Esophagus squamous epithelium (tissue), 5 donors: ENCODE measurements around the gene SLC13A4. TPM values are rescaled to one million over a fixed set of nuclear protein-coding genes. Genes with fewer than 3 reads are reported as not detected.

Experiments used
- DNase-seq: peaks from one replicate; lab custom pipeline; 2025; lab: John Stamatoyannopoulos, UW
- H3K27ac ChIP-seq, 4 donors: fragments of 200-600 bp; sonication (generic); one replicate each; pipeline ENCODE4 v1.5.1; 2016 to 2019; ENCODE audit warnings: mild to moderate bottlenecking in 1 of 4
- H3K27me3 ChIP-seq, 4 donors: fragments of 200-600 bp; sonication (generic); 1 replicate in 3 of 4; 2 replicates in 1 of 4; pipeline versions ENCODE4 v1.5.1 to v1.6.0; 2017 to 2021; ENCODE audit warnings: antibody characterized with exemption in 1 of 4
- H3K36me3 ChIP-seq, 3 donors: fragments of 200-600 bp; sonication (generic); one replicate each; pipeline ENCODE4 v1.5.1; 2016 to 2019
- H3K4me1 ChIP-seq, 3 donors: fragments of 200-600 bp; sonication (generic); one replicate each; pipeline ENCODE4 v1.5.1; 2017 to 2019
- H3K4me3 ChIP-seq, 4 donors: fragments of 200-600 bp; sonication (generic); 1 replicate in 3 of 4; 2 replicates in 1 of 4; pipeline ENCODE4 v1.5.1; 2016 to 2019; ENCODE audit warnings: mild to moderate bottlenecking in 2 of 4, moderate library complexity in 1 of 4
- H3K9me3 ChIP-seq, 3 donors: fragments of 200-600 bp; sonication (generic); one replicate each; pipeline ENCODE4 v1.5.1; 2016 to 2019
- CTCF ChIP-seq, 6 experiments: fragments of 450-650 bp in 4 of 6; fragments of 200-600 bp in 2 of 6; sonication (generic) in 2 of 6; IDR thresholded peaks; one replicate each; pipeline ENCODE4 v1.5.1; 2016 to 2019; ENCODE audit warnings: antibody characterized with exemption in 6 of 6, mild to moderate bottlenecking in 4 of 6, moderate library complexity in 4 of 6
- POLR2A ChIP-seq, 4 donors: fragments of 450-650 bp; IDR thresholded peaks; one replicate each; pipeline ENCODE4 v1.6.1; 2017; ENCODE audit warnings: antibody characterized with exemption in 4 of 4, mild to moderate bottlenecking in 4 of 4, moderate library complexity in 3 of 4
- WGBS, 2 donors: methylation state at CpG; one replicate each; pipeline ENCODE4 v1.1.5; 2018; 5-methylcytosine and 5-hydroxymethylcytosine counted together
- intact Hi-C: fragments of 100-400 bp; cut with DNase I; formaldehyde crosslinking; loops from one replicate; pipeline ENCODE4 v1.15.0; 2022
- total RNA-seq, 4 donors: library from RNA; depleted of rRNA; stranded (reverse); fragments of >200 nt; gene quantifications; one replicate each; pipeline ENCODE4 v1.1.0, GENCODE V29; 2016
- donor health status: DM: yes; HTN: yes; CAD: no.

The SLC13A4 gene
- total RNA-seq, 4 donors from 2014 or later, result under 0.01 to 1.9 (median 1.5) TPM

- H3K36me3 ChIP-seq, result no peaks in the 10 kb centered on the region
- TF ChIP-seq CTCF (IDR thresholded peaks at IDR 0.05), result no peak
- TF ChIP-seq POLR2A (IDR thresholded peaks at IDR 0.05), result no peak
- intact Hi-C loops, result no loop called here
- H3K4me3 ChIP-seq, result no peak overlapping the region
- WGBS, 2 donors, result 71 to 73% methylated on average over 4 to 6 of the region's 6 CpGs
- peaks cover 0 to 10% (median 9%) of the 10 kb centered on the region in 3 donors for H3K4me1 ChIP-seq
- H3K27ac ChIP-seq, result no peak overlapping the region
- peaks cover 0 to 6% (median 0%) of the 10 kb centered on the region in 4 donors for H3K27me3 ChIP-seq
- DNase-seq, result no peak
- no peaks in the 10 kb centered on the region for H3K9me3 ChIP-seq
Measured at GRCh38 chr7:135736586-135737305, 8.8 kb upstream of the SLC13A4 start.

GRCh38 chr7:135734343-135734689, 6.3 kb upstream of the SLC13A4 start:
- no peak overlapping the region for H3K4me3 ChIP-seq
- no peaks in the 10 kb centered on the region for H3K36me3 ChIP-seq
- TF ChIP-seq CTCF (IDR thresholded peaks at IDR 0.05) (no peak), POLR2A (IDR thresholded peaks at IDR 0.05) (no peak)
- H3K9me3 ChIP-seq, result no peaks in the 10 kb centered on the region
- no peak overlapping the region for H3K27ac ChIP-seq
- WGBS, 2 donors, result 86 to 93% methylated on average over 1 of the region's 1 CpG
- peaks cover 0 to 10% (median 9%) of the 10 kb centered on the region in 3 donors for H3K4me1 ChIP-seq
- intact Hi-C loops, result no loop called here
- DNase-seq, result no peak
- H3K27me3 ChIP-seq, result peaks cover 0 to 6% (median 0%) of the 10 kb centered on the region in 4 donors

- Histone ChIP-seq H3K27me3 (peaks cover 0 to 6% (median 0%) of the 10 kb centered on the region in 4 donors), H3K9me3 (no peaks in the 10 kb centered on the region), H3K36me3 (no peaks in the 10 kb centered on the region), H3K4me1 (peaks cover 0 to 10% (median 9%) of the 10 kb centered on the region in 3 donors), H3K27ac (no peak overlapping the region), H3K4me3 (no peak overlapping the region)
- no peak for DNase-seq
- intact Hi-C loops, result no loop called here
- TF ChIP-seq CTCF (IDR thresholded peaks at IDR 0.05), result no peak
- TF ChIP-seq POLR2A (IDR thresholded peaks at IDR 0.05), result no peak
- 82 to 92% methylated on average over 7 to 9 of the region's 21 CpGs for WGBS, 2 donors
Measured at GRCh38 chr7:135733603-135734342, 5.8 kb upstream of the SLC13A4 start.

- H3K27me3 ChIP-seq, result peaks cover 0 to 13% (median 0%) of the 10 kb centered on the region in 4 donors
- H3K9me3 ChIP-seq, result no peaks in the 10 kb centered on the region
- intact Hi-C loops, result no loop called here
- no peak for TF ChIP-seq CTCF (IDR thresholded peaks at IDR 0.05)
- H3K36me3 ChIP-seq, result no peaks in the 10 kb centered on the region
- H3K4me3 ChIP-seq, result no peak overlapping the region
- DNase-seq, result no peak
- H3K27ac ChIP-seq, result no peak overlapping the region
- WGBS, 2 donors, result 85 to 90% methylated on average over 2 to 4 of the region's 4 CpGs
- H3K4me1 ChIP-seq, result no peaks in the 10 kb centered on the region
Measured at GRCh38 chr7:135731131-135731530, 3.1 kb upstream of the SLC13A4 start.

GRCh38 chr7:135729230-135729629, 1.2 kb upstream of the SLC13A4 start:
- Histone ChIP-seq H3K27me3 (peaks cover 0 to 21% (median 0%) of the 10 kb centered on the region in 4 donors), H3K4me1 (no peaks in the 10 kb centered on the region), H3K36me3 (no peaks in the 10 kb centered on the region), H3K27ac (no peak overlapping the region), H3K4me3 (no peak overlapping the region), H3K9me3 (no peaks in the 10 kb centered on the region)
- DNase-seq, result no peak
- 58 to 81% methylated on average over 5 of the region's 5 CpGs for WGBS, 2 donors
- intact Hi-C loops, result no loop called here
- TF ChIP-seq CTCF (IDR thresholded peaks at IDR 0.05) (no peak), POLR2A (IDR thresholded peaks at IDR 0.05) (no peak)
